Keratinocyte (primary cell): ENCODE measurements around the gene IFFO2.

ENCODE experiments used
- EZH2 ChIP-seq: IDR thresholded peaks from one replicate; pipeline ENCODE4 v1.6.1; 2012; ENCODE audit warnings: inconsistent platforms, mild to moderate bottlenecking, low read length, moderate library complexity
- TF ChIP-seq, protein P1 (sequence below), 3 experiments: IDR thresholded peaks in 1 of 3; conservative IDR thresholded peaks in 1 of 3; optimal IDR thresholded peaks in 1 of 3; 2 replicates in 2 of 3; 3 replicates in 1 of 3; pipeline versions ENCODE3 to v1.5.1; 2011; ENCODE audit warnings: low read length in 3 of 3, mild to moderate bottlenecking in 3 of 3, moderate library complexity in 2 of 3, control low read depth in 1 of 3, inconsistent platforms in 1 of 3; ENCODE audit not compliant: insufficient read depth in 2 of 3; ENCODE audit errors: extremely low read depth in 1 of 3

GRCh38 chr1:18953731-18954231 is 2.7 kb downstream of the IFFO2 start:
- TF ChIP-seq, protein P1, sequence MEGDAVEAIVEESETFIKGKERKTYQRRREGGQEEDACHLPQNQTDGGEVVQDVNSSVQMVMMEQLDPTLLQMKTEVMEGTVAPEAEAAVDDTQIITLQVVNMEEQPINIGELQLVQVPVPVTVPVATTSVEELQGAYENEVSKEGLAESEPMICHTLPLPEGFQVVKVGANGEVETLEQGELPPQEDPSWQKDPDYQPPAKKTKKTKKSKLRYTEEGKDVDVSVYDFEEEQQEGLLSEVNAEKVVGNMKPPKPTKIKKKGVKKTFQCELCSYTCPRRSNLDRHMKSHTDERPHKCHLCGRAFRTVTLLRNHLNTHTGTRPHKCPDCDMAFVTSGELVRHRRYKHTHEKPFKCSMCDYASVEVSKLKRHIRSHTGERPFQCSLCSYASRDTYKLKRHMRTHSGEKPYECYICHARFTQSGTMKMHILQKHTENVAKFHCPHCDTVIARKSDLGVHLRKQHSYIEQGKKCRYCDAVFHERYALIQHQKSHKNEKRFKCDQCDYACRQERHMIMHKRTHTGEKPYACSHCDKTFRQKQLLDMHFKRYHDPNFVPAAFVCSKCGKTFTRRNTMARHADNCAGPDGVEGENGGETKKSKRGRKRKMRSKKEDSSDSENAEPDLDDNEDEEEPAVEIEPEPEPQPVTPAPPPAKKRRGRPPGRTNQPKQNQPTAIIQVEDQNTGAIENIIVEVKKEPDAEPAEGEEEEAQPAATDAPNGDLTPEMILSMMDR (optimal IDR thresholded peaks at IDR 0.05 in 1 of 3, IDR thresholded peaks at IDR 0.05 in 1 of 3, conservative IDR thresholded peaks at IDR 0.05 in 1 of 3; ENCODE audit: extremely low read depth in 1 of 3, insufficient read depth in 2 of 3, low read length in 3 of 3), result no peak
- TF ChIP-seq EZH2, result no peak
